Fibroblast of skin of right quadriceps (primary cell): ENCODE measurements around the gene SBK3.
"Not testable (repeated sequence)": the region's sequence is repeated elsewhere in the genome, so short reads cannot be mapped to it uniquely, and the experiment has no call there.

Experiments
- DNase-seq: peaks from one replicate; pipeline ENCODE4 v3.0.0-alpha.2; 2013

The SBK3 gene

GRCh38 chr19:55545443-55545842 lies at the start of gene SBK3:
Gene SBK3 (minus strand): TSS chr19:55545543. CDS start chr19:55545543, 0 bp downstream.
- DNase-seq: no peak

- no peak for DNase-seq
Measured at GRCh38 chr19:55593096-55593772, 47.9 kb upstream of the SBK3 start.

- DNase-seq: no peak
Measured at GRCh38 chr19:55592391-55593090, 47.2 kb upstream of the SBK3 start.

GRCh38 chr19:55591555-55591954 lies 46.2 kb upstream of the SBK3 start:
- no peak for DNase-seq

GRCh38 chr19:55590617-55591016 lies 45.3 kb upstream of the SBK3 start:
- no peak for DNase-seq

GRCh38 chr19:55590109-55590508 lies 44.8 kb upstream of the SBK3 start:
- DNase-seq: no peak

- DNase-seq: no peak
Measured at GRCh38 chr19:55588738-55589137, 43.4 kb upstream of the SBK3 start.

GRCh38 chr19:55586976-55587668 lies 41.8 kb upstream of the SBK3 start:
- peak; percentile 89 for DNase-seq

GRCh38 chr19:55585658-55586339 lies 40.5 kb upstream of the SBK3 start:
- DNase-seq: peak; percentile 85

- DNase-seq: no peak
Measured at GRCh38 chr19:55584871-55585270, 39.5 kb upstream of the SBK3 start.

- DNase-seq: not testable (repeated sequence)
Measured at GRCh38 chr19:55583897-55584296, 38.6 kb upstream of the SBK3 start.

- not testable (repeated sequence) for DNase-seq
Measured at GRCh38 chr19:55582284-55582683, 36.9 kb upstream of the SBK3 start.

GRCh38 chr19:55581823-55582223 lies 36.5 kb upstream of the SBK3 start:
- no peak for DNase-seq

- DNase-seq: no peak
Measured at GRCh38 chr19:55581145-55581822, 35.9 kb upstream of the SBK3 start.

- peak; percentile 90 for DNase-seq
Measured at GRCh38 chr19:55580628-55581144, 35.3 kb upstream of the SBK3 start, which contains the start of gene ZNF579. Gene ZNF579 (minus strand): TSS chr19:55580848. CDS start chr19:55579639, 1,209 bp downstream.

GRCh38 chr19:55579766-55580621 lies 34.7 kb upstream of the SBK3 start:
- DNase-seq: peak; percentile 28

- no peak for DNase-seq
Measured at GRCh38 chr19:55578761-55579747, 33.7 kb upstream of the SBK3 start.

- DNase-seq: no peak
Measured at GRCh38 chr19:55578031-55578760, 32.9 kb upstream of the SBK3 start.

GRCh38 chr19:55576746-55577145 lies 31.4 kb upstream of the SBK3 start:
- DNase-seq: no peak
